GM18517 (cell line): ENCODE measurements around the gene MSH5.

Source experiments
- ATAC-seq: cut with Tn5 transposase; IDR thresholded peaks from one replicate; pipeline ENCODE4 v1.9.1; 2021; ENCODE audit warnings: mild to moderate bottlenecking, moderate library complexity; ENCODE audit not compliant: unreplicated experiment

The MSH5 gene

GRCh38 chr6:31750411-31751022 is 10.7 kb downstream of the MSH5 start:
- no peak for ATAC-seq

GRCh38 chr6:31752739-31753319 is 13.0 kb downstream of the MSH5 start:
- ATAC-seq = no peak

GRCh38 chr6:31758281-31758680 is 18.5 kb downstream of the MSH5 start:
- no peak for ATAC-seq

- no peak for ATAC-seq
Observed at GRCh38 chr6:31760790-31761189, 21.0 kb downstream of the MSH5 start.

- ATAC-seq = no peak
Observed at GRCh38 chr6:31761343-31761742, 21.5 kb downstream of the MSH5 start.

GRCh38 chr6:31762356-31762755 is 22.6 kb downstream of the MSH5 start, which contains the start of gene SAPCD1:
SAPCD1 (plus strand) TSS chr6:31762656; CDS start chr6:31763055, 399 bp downstream.
- no peak for ATAC-seq

- no peak for ATAC-seq
Observed at GRCh38 chr6:31762878-31763618, 23.2 kb downstream of the MSH5 start.

- ATAC-seq = no peak
Observed at GRCh38 chr6:31763619-31763940, 23.8 kb downstream of the MSH5 start.

- no peak for ATAC-seq
Observed at GRCh38 chr6:31764198-31764597, 24.4 kb downstream of the MSH5 start.

- ATAC-seq = no peak
Observed at GRCh38 chr6:31765559-31765909, 25.7 kb downstream of the MSH5 start.

- ATAC-seq = no peak
Observed at GRCh38 chr6:31765910-31766794, 26.3 kb downstream of the MSH5 start.

GRCh38 chr6:31767096-31767645 is 27.4 kb downstream of the MSH5 start:
- ATAC-seq = no peak

- no peak for ATAC-seq
Observed at GRCh38 chr6:31768363-31769257, 28.8 kb downstream of the MSH5 start.

- ATAC-seq = no peak
Observed at GRCh38 chr6:31769684-31770371, 30.0 kb downstream of the MSH5 start.

GRCh38 chr6:31770860-31771259 is 31.1 kb downstream of the MSH5 start:
- no peak for ATAC-seq

GRCh38 chr6:31771992-31772358 is 32.2 kb downstream of the MSH5 start:
- ATAC-seq = no peak

GRCh38 chr6:31775184-31775583 is 35.4 kb downstream of the MSH5 start:
- ATAC-seq = no peak

GRCh38 chr6:31775633-31776484 is 36.1 kb downstream of the MSH5 start:
- ATAC-seq = no peak
